IMR-90 (cell line): ENCODE results near the gene TMEM163. TPM values are rescaled to one million over a fixed set of nuclear protein-coding genes. Genes with fewer than 3 reads are reported as not detected.
A peak's percentile ranks its signal among the peaks of the same experiment; 100 is the strongest.

Source experiments
- ATAC-seq: fragments of 200-7000 bp; cut with Tn5 transposase; 2 replicates; pipeline ENCODE4 v1.9.1; 2020; ENCODE audit warnings: low read depth, mild to moderate bottlenecking, moderate library complexity
- BruUV-seq: library from RNA; stranded (reverse); fragments of 400-500 nt; replicated peaks from 2 replicates; lab custom pipeline; 2021; lab: Mats Ljungman, UMichigan
- CTCF ChIA-PET: fragments of 300-600 bp; formaldehyde crosslinking; extraction: SDS; loops from one replicate; lab custom pipeline; 2021; ENCODE audit warnings: antibody characterized with exemption; lab: Yijun Ruan, JAX
- POLR2A ChIA-PET: fragments of 300-600 bp; sonication (Branson Sonifier 250); formaldehyde crosslinking; loops from one replicate; lab custom pipeline; 2022; ENCODE audit warnings: antibody characterized with exemption; ENCODE audit not compliant: unreplicated experiment; lab: Charles Lee
- DNase-seq: peaks from one replicate; pipeline ENCODE4 v3.0.0; 2013
- H2AFZ ChIP-seq: replicated peaks from 2 replicates; pipeline ENCODE3; 2013; ENCODE audit warnings: low read length, mild to moderate bottlenecking; ENCODE audit not compliant: poor library complexity
- H2AK5ac ChIP-seq: 2 replicates; pipeline ENCODE4 v1.6.1; 2013; ENCODE audit warnings: low read depth, low read length, inconsistent platforms
- H2AK9ac ChIP-seq: replicated peaks from 2 replicates; pipeline ENCODE3; 2013; ENCODE audit warnings: mild to moderate bottlenecking, low read depth, low read length, moderate library complexity; ENCODE audit not compliant: poor library complexity
- H2BK120ac ChIP-seq: 2 replicates; pipeline ENCODE4 v1.6.1; 2013; ENCODE audit warnings: low read depth, low read length, inconsistent platforms
- H2BK15ac ChIP-seq: 3 replicates; pipeline ENCODE4 v1.6.1; 2013; ENCODE audit warnings: low read depth, low read length, inconsistent platforms
- H2BK20ac ChIP-seq: 2 replicates; pipeline ENCODE4 v1.6.1; 2013; ENCODE audit warnings: low read depth, mild to moderate bottlenecking, inconsistent platforms, low read length, moderate library complexity
- H2BK5ac ChIP-seq: 2 replicates; pipeline ENCODE4 v1.6.1; 2013; ENCODE audit warnings: mild to moderate bottlenecking, low read depth, low read length, inconsistent platforms; ENCODE audit not compliant: poor library complexity, severe bottlenecking
- H3K14ac ChIP-seq: replicated peaks from 2 replicates; pipeline ENCODE4 v1.6.1; 2013; ENCODE audit warnings: low read depth, low read length, inconsistent platforms
- H3K18ac ChIP-seq: 2 replicates; pipeline ENCODE4 v1.6.1; 2013; ENCODE audit warnings: low read depth, low read length, control low read depth
- H3K23ac ChIP-seq: 2 replicates; pipeline ENCODE4 v1.6.1; 2013; ENCODE audit warnings: low read depth, low read length, inconsistent platforms
- H3K27ac ChIP-seq: 2 replicates; pipeline ENCODE4 v1.5.1; 2013; ENCODE audit warnings: mild to moderate bottlenecking, control low read depth, low read length; ENCODE audit not compliant: insufficient read depth
- H3K27me3 ChIP-seq: 2 replicates; pipeline ENCODE4 v1.6.1; 2013; ENCODE audit warnings: low read length; ENCODE audit not compliant: control insufficient read depth, insufficient read depth
- H3K36me3 ChIP-seq: 2 replicates; pipeline ENCODE4 v1.6.1; 2013; ENCODE audit warnings: low read length, mixed read lengths; ENCODE audit not compliant: control insufficient read depth, insufficient read depth
- H3K4ac ChIP-seq: 2 replicates; pipeline ENCODE4 v1.6.1; 2013; ENCODE audit warnings: low read depth, low read length, inconsistent platforms
- H3K4me1 ChIP-seq: 2 replicates; pipeline ENCODE4 v1.6.1; 2013; ENCODE audit warnings: low read length, mixed read lengths; ENCODE audit not compliant: control insufficient read depth, insufficient read depth
- H3K4me2 ChIP-seq: 2 replicates; pipeline ENCODE4 v1.6.1; 2013; ENCODE audit warnings: low read depth, mild to moderate bottlenecking, control low read depth, low read length, moderate library complexity
- H3K4me3 ChIP-seq: 2 replicates; pipeline ENCODE4 v1.5.1; 2013; ENCODE audit warnings: low read depth, mild to moderate bottlenecking, control low read depth, low read length, moderate library complexity; ENCODE audit not compliant: insufficient read depth
- H3K56ac ChIP-seq: 2 replicates; pipeline ENCODE4 v1.6.1; 2013; ENCODE audit warnings: low read length, inconsistent platforms; ENCODE audit not compliant: insufficient read depth; ENCODE audit errors: extremely low read depth
- H3K79me1 ChIP-seq, 2 experiments: 2 replicates each; pipeline ENCODE4 v1.6.1; 2013; ENCODE audit warnings: low read length in 2 of 2, inconsistent platforms in 1 of 2, low read depth in 1 of 2
- H3K9ac ChIP-seq: 2 replicates; pipeline ENCODE4 v1.6.1; 2013; ENCODE audit warnings: low read depth, low read length, control low read depth
- H3K9me1 ChIP-seq: 2 replicates; pipeline ENCODE4 v1.6.1; 2013; ENCODE audit warnings: low read length, inconsistent platforms; ENCODE audit not compliant: insufficient read depth
- H3K9me3 ChIP-seq: 2 replicates; pipeline ENCODE4 v1.6.1; 2013; ENCODE audit warnings: low read length; ENCODE audit not compliant: control insufficient read depth, insufficient read depth
- H4K20me1 ChIP-seq: 2 replicates; pipeline ENCODE4 v1.6.1; 2013; ENCODE audit warnings: low read length, inconsistent platforms; ENCODE audit not compliant: insufficient read depth
- H4K5ac ChIP-seq: 2 replicates; pipeline ENCODE4 v1.6.1; 2013; ENCODE audit warnings: mild to moderate bottlenecking, low read depth, low read length, control low read depth
- H4K8ac ChIP-seq, 2 experiments: 2 replicates each; pipeline ENCODE4 v1.6.1; 2013; ENCODE audit warnings: low read depth in 2 of 2, low read length in 2 of 2, control low read depth in 1 of 2, inconsistent platforms in 1 of 2
- H4K91ac ChIP-seq: 2 replicates; pipeline ENCODE4 v1.6.1; 2013; ENCODE audit warnings: low read depth, low read length, inconsistent platforms; ENCODE audit not compliant: insufficient read depth
- MAFK ChIP-seq: IDR thresholded peaks from 2 replicates; pipeline ENCODE4 v1.6.1; 2012; ENCODE audit warnings: low read depth, low read length, improper control_type of control experiment
- WGBS, 2 experiments: methylation state at CpG; one replicate each; pipeline versions ENCODE4 v1.1.5 to v1.1.7; 2013; ENCODE audit warnings: missing lambda C conversion rate in 2 of 2; ENCODE audit not compliant: insufficient read length in 1 of 2; ENCODE audit errors: extremely low coverage in 2 of 2; 5-methylcytosine and 5-hydroxymethylcytosine counted together
- dilution Hi-C: fragments of 300-500 bp; cut with HindIII; formaldehyde crosslinking; loops from one replicate; pipeline ENCODE4 v1.14.3; 2018; ENCODE audit warnings: low sequenced_read_pairs; ENCODE audit not compliant: unreplicated experiment
- in situ Hi-C: fragments of 300-500 bp; cut with MboI; formaldehyde crosslinking; loops from 3 replicates; pipeline ENCODE4 v1.14.3; 2019; ENCODE audit warnings: low sequenced_read_pairs, inconsistent platforms, mixed read lengths
- intact Hi-C: fragments of 100-400 bp; cut with micrococcal nuclease; formaldehyde crosslinking; loops from 2 replicates; pipeline ENCODE4 v1.10.0; 2022
- polyA plus RNA-seq, 3 experiments: library from polyadenylated mRNA; depleted of rRNA; stranded (reverse); fragments of >200 nt; gene quantifications; 2 replicates each; pipeline ENCODE4 v1.2.3, GENCODE V29; 2012; ENCODE audit warnings: low replicate concordance in 1 of 3
- total RNA-seq: library from RNA; depleted of rRNA; stranded (reverse); fragments of >200 nt; gene quantifications from 2 replicates; pipeline ENCODE4 v1.2.3, GENCODE V29; 2012
- TF ChIP-seq, protein P1 (sequence below): fragments of 150-350 bp; IDR thresholded peaks from 2 replicates; pipeline ENCODE4 v1.6.1; 2016; ENCODE audit warnings: low read depth, mild to moderate bottlenecking, low read length, moderate library complexity, borderline replicate concordance

The TMEM163 gene
- total and polyA plus RNA-seq, 2 of the 4 experiments (the other 2 are of a cell fraction) = not detected

DNA sequence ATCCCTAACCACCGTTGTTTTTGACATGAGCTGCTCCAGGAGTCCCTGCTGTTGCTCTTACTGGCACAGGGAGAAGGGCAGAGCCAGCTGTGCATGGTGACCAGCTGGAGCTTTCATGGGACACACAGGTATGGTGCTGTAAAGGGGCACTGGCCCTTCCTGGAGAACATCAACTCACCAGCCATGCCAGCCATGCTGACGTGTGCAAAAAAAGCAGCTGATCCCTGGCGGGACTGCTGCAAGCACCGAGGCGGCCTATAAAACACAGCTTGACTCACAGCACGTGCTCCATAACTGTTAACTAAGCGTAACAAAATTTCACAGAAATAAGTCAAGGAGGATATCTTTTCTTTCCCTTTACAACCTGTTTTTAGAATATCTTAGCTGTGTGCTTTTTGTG is 165.1 kb downstream of the TMEM163 start:
- H3K18ac ChIP-seq = no peak overlapping the region
- no peak overlapping the region for H2AFZ ChIP-seq
- no peaks in the 10 kb centered on the region for H3K4me1 ChIP-seq
- H3K4me2 ChIP-seq = no peak overlapping the region
- no peak overlapping the region for H2BK20ac ChIP-seq
- H3K27ac ChIP-seq = no peak overlapping the region
- no peak overlapping the region for H3K4me3 ChIP-seq
- no peak overlapping the region for H3K23ac ChIP-seq
- no peak overlapping the region for H2BK15ac ChIP-seq
- no peak overlapping the region for H2BK120ac ChIP-seq
- CTCF ChIA-PET = no interaction called here
- no peak overlapping the region for H3K14ac ChIP-seq
- no peaks in the 10 kb centered on the region for H3K36me3 ChIP-seq
- no peak overlapping the region for H3K56ac ChIP-seq
- ATAC-seq (no peak), DNase-seq (no peak)
- in situ Hi-C loops = no loop called here
- WGBS, 2 experiments = no CpG with 5 or more reads among the region's 7 CpGs
- no peak overlapping the region for H2BK5ac ChIP-seq
- no peak overlapping the region for H4K91ac ChIP-seq
- H3K79me1 ChIP-seq = no peaks in the 10 kb centered on the region
- no peak overlapping the region for H4K5ac ChIP-seq
- BruUV-seq = no TSS peak
- peaks cover 7% of the 10 kb centered on the region for H3K27me3 ChIP-seq
- H3K9me3 ChIP-seq = no peaks in the 10 kb centered on the region
- no peak overlapping the region for H2AK9ac ChIP-seq
- H4K20me1 ChIP-seq = no peaks in the 10 kb centered on the region
- H3K4ac ChIP-seq = no peak overlapping the region
- H2AK5ac ChIP-seq = no peak overlapping the region
- POLR2A ChIA-PET = no interaction called here
- H3K9ac ChIP-seq = no peak overlapping the region
- dilution Hi-C loops = no loop called here
- intact Hi-C loops = no loop called here
- no peaks in the 10 kb centered on the region for H3K9me1 ChIP-seq
- TF ChIP-seq, protein P1, sequence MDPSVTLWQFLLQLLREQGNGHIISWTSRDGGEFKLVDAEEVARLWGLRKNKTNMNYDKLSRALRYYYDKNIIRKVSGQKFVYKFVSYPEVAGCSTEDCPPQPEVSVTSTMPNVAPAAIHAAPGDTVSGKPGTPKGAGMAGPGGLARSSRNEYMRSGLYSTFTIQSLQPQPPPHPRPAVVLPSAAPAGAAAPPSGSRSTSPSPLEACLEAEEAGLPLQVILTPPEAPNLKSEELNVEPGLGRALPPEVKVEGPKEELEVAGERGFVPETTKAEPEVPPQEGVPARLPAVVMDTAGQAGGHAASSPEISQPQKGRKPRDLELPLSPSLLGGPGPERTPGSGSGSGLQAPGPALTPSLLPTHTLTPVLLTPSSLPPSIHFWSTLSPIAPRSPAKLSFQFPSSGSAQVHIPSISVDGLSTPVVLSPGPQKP = no peak
- peak; percentile 43 for TF ChIP-seq MAFK
- H4K8ac ChIP-seq = no peak overlapping the region
